Pancreas (tissue), 10 donors: ENCODE data around the gene NOS1AP. TPM values are rescaled to one million over a fixed set of nuclear protein-coding genes. Genes with fewer than 3 reads are reported as not detected.

Experiments
- ATAC-seq, 4 donors: fragments of 200-7000 bp; cut with Tn5 transposase; one replicate each; pipeline versions ENCODE4 v1.8.0 to v1.9.1; 2020; ENCODE audit warnings: mild to moderate bottlenecking in 4 of 4, moderate library complexity in 4 of 4
- DNase-seq, 6 donors: peaks; one replicate each; pipeline ENCODE4 v3.0.0-alpha.2; 2020
- FAIRE-seq: peaks from 2 replicates; lab custom pipeline; 2012; peaks lifted over from hg19 to GRCh38; lab: Jason Lieb, UNC
- H3K27ac ChIP-seq, 4 donors: fragments of 200-600 bp; sonication (generic); 1 replicate in 3 of 4; 2 replicates in 1 of 4; pipeline versions ENCODE4 v1.5.0 to v1.8.0; 2020
- H3K27me3 ChIP-seq, 4 donors: fragments of 200-600 bp; one replicate each; pipeline ENCODE4 v1.8.0; 2021
- H3K36me3 ChIP-seq, 3 donors: fragments of 200-600 bp; sonication (generic) in 1 of 3; one replicate each; pipeline versions ENCODE4 v1.5.0 to v1.8.0; 2020 to 2021
- H3K4me1 ChIP-seq, 3 donors: fragments of 200-600 bp; one replicate each; pipeline ENCODE4 v1.8.0; 2021
- H3K4me3 ChIP-seq, 4 donors: fragments of 200-600 bp; sonication (generic) in 2 of 4; one replicate each; pipeline versions ENCODE4 v1.5.0 to v1.8.0; 2020 to 2021
- H3K9me3 ChIP-seq, 4 donors: fragments of 200-600 bp; one replicate each; pipeline ENCODE4 v1.8.0; 2021
- WGBS, 2 donors: extraction: QIAGEN DNeasy Blood & Tissue Kit; methylation state at CpG; one replicate each; pipeline ENCODE4 v1.1.7; 2013; 5-methylcytosine and 5-hydroxymethylcytosine counted together
- intact Hi-C, 3 donors: fragments of 100-400 bp; cut with DNase I; formaldehyde crosslinking; loops; one replicate each; pipeline versions ENCODE4 v1.11.1 to v1.14.2; 2022
- polyA plus RNA-seq, 2 donors: library from polyadenylated mRNA; stranded (reverse); fragments of 200-250 nt; gene quantifications; one replicate each; pipeline ENCODE4 v1.2.3, GENCODE V29; 2013
- total RNA-seq, 6 donors: library from RNA; stranded (reverse); fragmentation: NEBNext Ultra II Directional in 4 of 6; extraction: Animal tissue kit (Norgen Biotek cat#: 25700) in 4 of 6; gene quantifications; one replicate each; pipeline versions ENCODE4 v1.2.1 to v1.2.4, GENCODE V29; 2021 to 2023
- TF ChIP-seq, protein P1 (sequence below), 4 donors: fragments of 200-600 bp; sonication (generic) in 3 of 4; IDR thresholded peaks; one replicate each; pipeline versions ENCODE4 v1.5.0 to v1.8.0; 2021; ENCODE audit warnings: antibody characterized with exemption in 4 of 4
- donor health status: healthy with polysubstance abuse.
- donor health status: DM: no; HTN: no; CAD: no; lungs with moderate emphysema.
- donor health status: DM: no; HTN: no; CAD: no.
- donor health status: control.
- donor health status: control.
- donor health status: Bipolar disorder and iron deficiency.
- donor health status: DM: yes; HTN: yes; CAD: no.
- donor health status: DM: no; HTN: no; CAD: no.
- donor health status: DM: no; HTN: no; CAD: no.
- donor health status: DM: yes; HTN: yes; CAD: no.

Gene NOS1AP
- total and polyA plus RNA-seq, 8 donors: 0.40 to 2.8 (median 1.7) TPM

GRCh38 chr1:162265983-162266382 is 196.5 kb downstream of the NOS1AP start:
- WGBS, 2 donors: 87 to 95% methylated on average over 4 of the region's 4 CpGs
- ATAC-seq (no peak), DNase-seq (no peak), FAIRE-seq (no peak)
- Histone ChIP-seq H3K9me3 (no peaks in the 10 kb centered on the region), H3K4me1 (no peaks in the 10 kb centered on the region), H3K27ac (no peak overlapping the region), H3K36me3 (no peaks in the 10 kb centered on the region), H3K4me3 (no peak overlapping the region), H3K27me3 (no peaks in the 10 kb centered on the region)
- TF ChIP-seq, protein P1, sequence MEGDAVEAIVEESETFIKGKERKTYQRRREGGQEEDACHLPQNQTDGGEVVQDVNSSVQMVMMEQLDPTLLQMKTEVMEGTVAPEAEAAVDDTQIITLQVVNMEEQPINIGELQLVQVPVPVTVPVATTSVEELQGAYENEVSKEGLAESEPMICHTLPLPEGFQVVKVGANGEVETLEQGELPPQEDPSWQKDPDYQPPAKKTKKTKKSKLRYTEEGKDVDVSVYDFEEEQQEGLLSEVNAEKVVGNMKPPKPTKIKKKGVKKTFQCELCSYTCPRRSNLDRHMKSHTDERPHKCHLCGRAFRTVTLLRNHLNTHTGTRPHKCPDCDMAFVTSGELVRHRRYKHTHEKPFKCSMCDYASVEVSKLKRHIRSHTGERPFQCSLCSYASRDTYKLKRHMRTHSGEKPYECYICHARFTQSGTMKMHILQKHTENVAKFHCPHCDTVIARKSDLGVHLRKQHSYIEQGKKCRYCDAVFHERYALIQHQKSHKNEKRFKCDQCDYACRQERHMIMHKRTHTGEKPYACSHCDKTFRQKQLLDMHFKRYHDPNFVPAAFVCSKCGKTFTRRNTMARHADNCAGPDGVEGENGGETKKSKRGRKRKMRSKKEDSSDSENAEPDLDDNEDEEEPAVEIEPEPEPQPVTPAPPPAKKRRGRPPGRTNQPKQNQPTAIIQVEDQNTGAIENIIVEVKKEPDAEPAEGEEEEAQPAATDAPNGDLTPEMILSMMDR (IDR thresholded peaks at IDR 0.05): no peak
- intact Hi-C loops: no loop called here

DNA sequence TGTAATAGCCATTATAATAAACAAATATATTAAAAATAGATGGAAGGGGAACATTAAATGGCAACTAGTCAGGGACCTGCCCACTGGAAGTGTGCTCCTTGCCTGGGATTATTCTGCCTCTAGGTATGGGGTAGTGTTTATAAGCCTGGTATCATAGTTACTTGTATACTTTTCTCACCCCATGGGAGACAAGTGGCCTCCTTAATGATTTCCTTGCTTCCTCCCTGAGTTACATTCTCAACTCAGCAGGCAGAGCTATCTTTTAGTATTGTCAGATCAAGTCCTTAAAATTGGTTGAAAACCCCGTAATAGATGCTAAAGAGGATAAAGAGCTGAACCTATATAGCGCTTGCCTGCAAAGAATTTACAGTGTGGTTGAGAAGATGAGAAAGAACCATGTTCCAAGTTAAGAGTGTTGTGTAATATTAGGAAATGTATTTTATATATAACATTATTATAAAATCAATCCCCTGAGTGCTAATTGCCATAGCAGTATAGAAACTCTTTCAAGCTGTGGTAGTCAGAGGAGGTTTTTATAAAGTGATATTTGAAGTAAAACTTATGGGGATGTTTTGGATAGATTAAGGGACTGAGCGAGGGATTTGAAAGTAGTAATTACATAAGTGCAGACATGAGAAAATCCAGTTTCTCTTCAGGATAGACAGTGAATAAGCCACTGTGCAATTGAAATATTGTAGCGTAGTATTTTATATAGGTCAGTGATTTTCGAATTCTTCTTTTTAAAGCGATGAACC is 200.7 kb downstream of the NOS1AP start:
- DNase-seq (no peak), ATAC-seq (no peak), FAIRE-seq (no peak)
- Histone ChIP-seq H3K27me3 (no peaks in the 10 kb centered on the region), H3K4me3 (no peak overlapping the region), H3K4me1 (no peaks in the 10 kb centered on the region), H3K9me3 (no peaks in the 10 kb centered on the region), H3K36me3 (no peaks in the 10 kb centered on the region), H3K27ac (no peak overlapping the region)
- 87 to 95% methylated on average over 6 of the region's 6 CpGs for WGBS, 2 donors
- intact Hi-C loops: loop anchor here in 1 of 3 donors (10.0 kb wide), 1 partner anchor 215 kb away; no protein-coding TSS in a partner anchor
- TF ChIP-seq, protein P1 (IDR thresholded peaks at IDR 0.05): no peak

- Histone ChIP-seq H3K27me3 (no peaks in the 10 kb centered on the region), H3K4me1 (no peaks in the 10 kb centered on the region), H3K9me3 (no peaks in the 10 kb centered on the region), H3K27ac (no peak overlapping the region), H3K4me3 (no peak overlapping the region), H3K36me3 (no peaks in the 10 kb centered on the region)
- 79 to 87% methylated on average over 3 of the region's 3 CpGs for WGBS, 2 donors
- TF ChIP-seq, protein P1 (IDR thresholded peaks at IDR 0.05): no peak
- intact Hi-C loops: loop anchor here in 1 of 3 donors (10.0 kb wide), 1 partner anchor 217 kb away; no protein-coding TSS in a partner anchor
- DNase-seq: no peak
- no peak for ATAC-seq
- FAIRE-seq: no peak
These were observed 202.5 kb downstream of the NOS1AP start for GRCh38 chr1:162271972-162272371.

GRCh38 chr1:162272419-162272818 is 202.9 kb downstream of the NOS1AP start:
- Histone ChIP-seq H3K4me3 (no peak overlapping the region), H3K4me1 (no peaks in the 10 kb centered on the region), H3K36me3 (no peaks in the 10 kb centered on the region), H3K27ac (no peak overlapping the region), H3K27me3 (no peaks in the 10 kb centered on the region), H3K9me3 (no peaks in the 10 kb centered on the region)
- TF ChIP-seq, protein P1 (IDR thresholded peaks at IDR 0.05): no peak
- intact Hi-C loops: loop anchor here in 1 of 3 donors (10.0 kb wide), 1 partner anchor 218 kb away; no protein-coding TSS in a partner anchor
- 87 to 92% methylated on average over 5 of the region's 5 CpGs for WGBS, 2 donors
- no peak for FAIRE-seq
- DNase-seq: no peak
- no peak for ATAC-seq
